ENCODE results near the gene ARHGEF37.

The ARHGEF37 gene

DNA sequence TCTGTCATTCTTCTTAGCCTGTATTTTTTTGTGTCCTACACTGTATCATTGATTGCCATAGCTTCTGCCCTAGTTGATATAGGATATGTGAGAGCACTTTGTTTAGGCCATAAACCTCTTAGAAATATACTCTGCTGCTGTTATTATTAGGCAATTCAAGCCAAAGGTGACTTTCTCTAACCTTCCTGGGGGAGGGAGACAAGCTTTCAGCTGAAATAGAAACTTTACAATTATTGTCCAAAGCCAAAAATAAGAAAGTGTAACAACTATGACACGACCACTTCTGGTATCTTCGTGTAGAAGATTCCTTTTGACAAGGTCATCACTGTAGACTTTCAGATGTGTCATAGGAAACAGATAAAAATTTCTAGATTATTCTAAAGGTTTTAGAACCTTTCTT, 17.8 kb upstream of the ARHGEF37 start:
- in situ Hi-C loops (cut with HindIII; ENCODE audit: low sequenced_read_pairs), result loop anchor here (5.0 kb wide), 1 partner anchor 196 kb away; no protein-coding TSS in a partner anchor

GRCh38 chr5:149564542-149565140, 16.7 kb upstream of the ARHGEF37 start:
- in situ Hi-C loops (cut with HindIII; ENCODE audit: low sequenced_read_pairs), result loop anchor here (5.0 kb wide), 1 partner anchor 197 kb away; no protein-coding TSS in a partner anchor

DNA sequence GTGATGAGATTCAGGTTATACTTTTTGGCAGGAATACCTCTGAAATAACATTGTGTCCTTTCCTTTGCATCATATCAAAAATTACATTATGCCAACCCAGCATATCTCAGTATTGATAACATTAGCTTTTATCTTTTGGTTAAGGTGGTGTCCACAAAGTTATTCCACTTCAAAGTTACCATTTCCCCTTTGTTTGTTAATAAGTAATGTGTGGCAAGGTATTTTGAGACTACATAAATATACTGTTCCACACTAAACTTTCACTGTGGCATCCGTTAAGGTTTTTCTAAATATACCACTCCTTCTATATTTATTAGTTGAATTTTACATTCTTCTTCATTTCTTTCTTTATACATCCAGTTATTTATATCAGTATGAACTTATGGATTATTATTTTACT, 14.1 kb upstream of the ARHGEF37 start:
- in situ Hi-C loops (cut with HindIII; ENCODE audit: low sequenced_read_pairs), result no loop called here

GRCh38 chr5:149572170-149572569, 9.1 kb upstream of the ARHGEF37 start:
- in situ Hi-C loops (cut with HindIII; ENCODE audit: low sequenced_read_pairs), result no loop called here

DNA sequence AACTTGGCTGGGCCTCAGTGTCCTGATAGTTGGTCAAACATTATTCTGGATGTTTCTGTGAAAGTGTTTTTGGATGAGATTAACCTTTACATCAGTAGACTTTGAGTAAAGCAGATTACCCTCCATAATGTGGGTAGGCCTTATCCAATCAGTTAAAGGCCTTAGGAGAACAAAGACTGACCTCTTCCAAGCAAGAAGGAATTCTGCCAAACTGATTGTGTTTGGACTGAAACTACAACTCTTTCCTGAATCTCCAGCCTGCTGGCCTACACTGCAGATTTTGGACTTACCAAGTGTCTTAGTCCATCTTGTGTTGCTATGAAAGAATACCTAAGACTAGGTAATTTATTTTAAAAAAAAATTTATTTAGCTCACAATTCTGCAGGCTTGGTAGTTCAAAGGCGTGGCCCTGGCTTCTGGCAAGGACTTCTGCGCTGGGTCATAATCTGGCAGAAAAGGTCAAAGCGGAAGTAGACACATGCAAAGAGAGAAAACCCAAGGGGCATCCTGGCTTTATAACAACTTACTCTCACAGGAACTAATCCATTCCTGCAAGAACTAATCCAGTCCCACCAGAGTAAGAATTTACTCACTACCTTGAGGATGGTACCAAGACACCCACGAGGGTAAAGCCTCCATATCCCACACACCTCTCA, 8.6 kb upstream of the ARHGEF37 start:
- in situ Hi-C loops (cut with HindIII; ENCODE audit: low sequenced_read_pairs), result no loop called here

DNA sequence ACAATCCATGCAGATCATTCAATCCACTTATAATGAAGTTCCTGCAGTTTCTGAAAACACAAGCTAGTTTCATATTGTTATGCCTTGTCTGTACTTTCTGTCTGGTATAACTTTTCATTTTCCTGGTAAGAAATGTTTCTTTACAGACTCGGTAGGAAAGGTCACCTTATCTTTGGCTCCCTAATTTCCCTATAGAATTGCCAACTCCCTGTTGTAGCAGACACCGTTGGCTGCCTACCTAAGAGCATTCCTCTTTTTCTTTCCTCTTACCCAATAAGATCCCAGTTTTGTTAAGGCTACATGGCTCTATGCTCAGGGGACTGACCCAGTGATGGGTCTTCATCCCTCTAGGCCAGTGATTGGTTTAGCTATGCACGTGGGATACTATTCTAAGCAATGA, 6.2 kb upstream of the ARHGEF37 start:
- in situ Hi-C loops (cut with HindIII; ENCODE audit: low sequenced_read_pairs), result no loop called here

GRCh38 chr5:149576021-149576420, 5.3 kb upstream of the ARHGEF37 start:
- in situ Hi-C loops (cut with HindIII; ENCODE audit: low sequenced_read_pairs), result no loop called here

- in situ Hi-C loops (cut with HindIII; ENCODE audit: low sequenced_read_pairs), result no loop called here
Measured at GRCh38 chr5:149578896-149579295, 2.4 kb upstream of the ARHGEF37 start.

GRCh38 chr5:149580808-149581191, 498 bp upstream of the ARHGEF37 start:
- in situ Hi-C loops (cut with HindIII; ENCODE audit: low sequenced_read_pairs), result no loop called here

DNA sequence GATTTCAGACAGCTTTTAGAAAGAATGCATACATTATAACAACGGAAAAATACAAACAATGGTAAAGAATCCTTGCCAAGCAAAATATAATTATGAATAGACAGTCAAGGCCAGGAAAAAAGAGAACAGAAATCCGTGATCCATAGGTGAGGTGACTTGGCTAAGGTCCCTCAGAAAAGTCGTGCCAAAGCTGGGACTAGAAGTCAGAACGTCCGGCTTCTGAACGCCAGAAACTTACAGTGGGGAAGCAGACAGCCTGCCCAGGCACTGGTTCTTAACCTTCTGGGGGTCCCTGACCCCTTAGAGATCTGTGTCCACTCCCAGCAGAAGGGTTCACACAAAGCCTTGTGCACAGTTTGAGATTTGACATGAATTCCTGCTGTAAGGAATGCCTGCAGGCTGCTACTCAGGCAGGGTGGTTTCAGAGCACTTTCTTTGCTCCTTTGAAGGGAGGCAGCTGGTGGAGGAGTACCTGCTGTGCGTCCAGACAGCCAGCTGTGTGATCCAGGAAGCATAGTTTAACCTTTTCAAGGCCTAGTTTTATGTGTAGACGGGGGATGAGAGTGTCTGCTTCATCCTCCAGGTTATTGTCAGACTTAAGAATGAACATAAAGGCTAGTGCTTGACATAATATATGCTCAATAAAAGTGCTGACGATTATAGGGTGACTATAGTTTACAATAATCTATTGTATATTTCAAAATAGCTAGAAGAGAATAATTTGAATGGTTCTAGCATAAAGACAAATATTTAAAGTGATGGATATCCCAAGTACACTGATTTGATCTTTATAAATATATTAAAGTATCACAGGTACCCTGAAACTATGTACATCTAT, 852 bp downstream of the ARHGEF37 start:
- in situ Hi-C loops (cut with HindIII; ENCODE audit: low sequenced_read_pairs), result no loop called here

DNA sequence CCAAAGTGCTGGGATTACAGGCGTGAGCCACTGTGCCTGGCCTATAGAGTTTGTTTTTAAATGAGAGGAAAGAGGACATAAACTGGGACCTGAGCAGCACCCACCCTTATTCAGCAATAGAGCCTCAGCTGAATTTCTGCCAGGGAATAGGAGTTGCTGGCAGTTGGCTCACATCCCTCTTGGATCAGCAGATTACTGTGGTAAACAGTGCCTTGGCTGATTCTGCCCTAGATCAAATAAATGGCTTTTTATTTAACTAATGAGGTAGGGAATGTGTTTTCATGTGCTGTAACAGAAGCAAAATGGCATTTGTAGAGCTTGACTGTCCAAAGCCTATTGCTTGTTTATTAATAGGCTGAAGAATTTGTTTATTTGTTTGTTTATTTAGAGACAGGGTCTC, 2.1 kb downstream of the ARHGEF37 start:
- in situ Hi-C loops (cut with HindIII; ENCODE audit: low sequenced_read_pairs), result no loop called here

- in situ Hi-C loops (cut with HindIII; ENCODE audit: low sequenced_read_pairs), result no loop called here
Measured at GRCh38 chr5:149584121-149584520, 2.8 kb downstream of the ARHGEF37 start.

DNA sequence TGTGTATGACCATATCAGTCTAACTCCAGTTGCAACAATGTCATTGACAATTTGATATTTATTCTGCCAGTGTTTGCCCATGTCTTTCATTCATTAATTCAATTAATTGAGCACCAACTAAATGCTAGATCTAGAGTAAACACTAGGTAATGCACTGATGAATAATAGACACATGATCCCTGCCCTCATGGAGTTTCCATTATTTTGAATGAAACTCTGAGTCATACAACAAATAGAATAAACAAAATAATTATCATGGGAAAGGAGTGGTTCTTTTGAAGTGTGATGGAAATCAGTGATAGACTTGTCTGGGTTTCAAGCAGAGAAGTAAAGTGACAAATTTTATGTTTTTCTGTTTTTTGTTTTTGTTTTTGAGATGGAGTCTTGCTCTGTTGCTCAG, 4.6 kb downstream of the ARHGEF37 start:
- in situ Hi-C loops (cut with HindIII; ENCODE audit: low sequenced_read_pairs), result no loop called here

DNA sequence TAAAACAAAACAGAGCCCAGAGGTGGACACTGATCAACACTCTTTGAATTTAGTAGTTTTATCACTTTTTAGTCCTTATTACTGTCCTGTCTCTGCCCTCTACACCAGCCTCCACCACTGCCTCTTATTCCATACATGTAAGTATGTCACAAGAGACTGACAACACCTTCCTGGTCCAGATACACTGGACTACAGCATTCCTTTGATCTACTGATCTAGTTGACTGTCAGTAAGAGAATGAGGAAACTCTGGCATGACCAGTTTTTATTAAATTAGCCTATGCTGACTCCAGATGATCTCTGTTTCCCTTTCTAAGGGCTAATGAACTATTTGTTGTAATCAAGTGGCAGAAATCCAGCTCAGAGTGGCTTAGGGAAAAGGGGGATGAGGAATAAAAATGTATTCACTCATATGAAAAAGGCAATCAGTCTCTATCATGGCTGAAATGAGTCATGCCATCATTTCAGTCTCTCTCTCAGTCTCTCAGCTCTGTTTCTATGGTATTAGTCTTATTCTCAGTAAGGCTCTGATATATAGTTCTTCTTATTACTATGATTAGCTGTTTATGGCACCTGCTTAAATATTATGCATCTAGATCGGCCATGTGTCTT, 5.5 kb downstream of the ARHGEF37 start:
- in situ Hi-C loops (cut with HindIII; ENCODE audit: low sequenced_read_pairs), result no loop called here

GRCh38 chr5:149588936-149589335, 7.6 kb downstream of the ARHGEF37 start:
- in situ Hi-C loops (cut with HindIII; ENCODE audit: low sequenced_read_pairs), result no loop called here

GRCh38 chr5:149593370-149593769, 12.1 kb downstream of the ARHGEF37 start:
- in situ Hi-C loops (cut with HindIII; ENCODE audit: low sequenced_read_pairs), result no loop called here

DNA sequence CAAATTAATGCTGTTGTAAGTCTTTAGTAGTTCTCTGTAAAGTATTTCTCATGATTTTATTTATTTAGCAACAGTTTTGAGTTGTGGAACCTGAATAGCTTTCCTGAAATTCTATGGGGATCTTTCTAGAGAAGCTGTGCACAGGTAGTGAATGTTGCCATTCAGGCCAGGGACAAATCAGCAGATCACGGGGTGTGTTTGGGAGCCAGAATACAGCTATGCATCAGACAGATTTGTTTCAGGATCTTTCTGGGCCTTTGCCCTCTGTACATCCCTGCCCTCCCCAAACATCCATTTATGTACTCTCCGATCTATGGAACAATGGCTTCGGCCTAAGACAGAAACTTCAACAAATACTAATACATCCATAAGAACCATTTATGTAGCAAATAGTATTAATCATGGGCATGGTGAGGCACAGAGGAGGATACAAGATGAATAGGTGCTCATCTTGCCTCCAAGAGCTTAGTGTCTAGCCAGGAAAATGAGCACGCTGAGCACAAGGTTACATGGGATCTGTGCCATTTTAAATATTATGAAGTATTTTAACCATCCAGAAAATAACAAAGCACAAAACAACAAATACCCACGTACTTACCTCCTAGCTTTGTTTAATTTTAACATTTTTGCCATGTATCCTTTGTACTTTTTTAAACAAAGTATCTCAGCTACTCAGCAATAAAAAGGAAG, 13.1 kb downstream of the ARHGEF37 start:
- in situ Hi-C loops (cut with HindIII; ENCODE audit: low sequenced_read_pairs), result no loop called here

- in situ Hi-C loops (cut with HindIII; ENCODE audit: low sequenced_read_pairs), result loop anchor here (5.0 kb wide), 1 partner anchor 53 kb away; no protein-coding TSS in a partner anchor
Measured at GRCh38 chr5:149595105-149595504, 13.8 kb downstream of the ARHGEF37 start.

DNA sequence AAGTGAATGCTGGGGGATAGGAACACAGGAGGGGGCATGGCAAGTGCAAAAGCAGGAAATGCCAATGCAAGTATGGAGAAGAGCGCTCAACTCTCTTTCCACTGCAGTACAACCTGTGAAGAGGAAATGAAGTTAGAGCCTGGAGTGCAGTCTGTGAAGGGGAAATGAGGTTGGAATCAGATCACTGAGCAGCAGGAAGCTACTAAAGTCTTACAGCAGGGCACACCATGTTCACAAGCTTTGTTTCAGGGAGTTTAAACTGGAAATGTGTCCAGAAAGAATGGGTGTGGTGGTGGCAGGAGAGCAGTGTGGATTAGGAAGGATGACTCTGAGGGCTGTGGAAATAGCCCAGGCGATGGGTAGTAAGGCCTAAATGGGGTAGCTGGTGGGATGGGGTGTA, 15.4 kb downstream of the ARHGEF37 start:
- in situ Hi-C loops (cut with HindIII; ENCODE audit: low sequenced_read_pairs), result loop anchor here (5.0 kb wide), 1 partner anchor 54 kb away; no protein-coding TSS in a partner anchor

DNA sequence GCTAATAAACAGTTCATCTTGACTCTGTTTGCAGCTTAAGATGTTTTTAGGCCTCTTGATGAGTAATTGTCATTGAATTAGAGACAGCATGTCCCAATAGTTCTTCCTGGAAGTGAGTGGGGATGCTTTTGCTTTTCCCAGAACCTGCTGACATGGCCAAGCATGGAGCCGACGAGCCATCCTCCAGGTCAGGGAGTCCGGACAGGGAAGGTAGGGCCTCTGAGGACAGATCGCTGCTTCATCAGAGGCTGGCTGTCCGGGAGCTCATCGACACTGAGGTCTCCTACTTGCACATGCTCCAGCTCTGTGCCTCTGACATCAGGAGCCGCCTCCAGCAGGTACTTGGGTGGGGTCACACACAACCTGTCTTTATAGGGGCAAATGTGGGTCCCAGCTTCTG, 16.3 kb downstream of the ARHGEF37 start:
- in situ Hi-C loops (cut with HindIII; ENCODE audit: low sequenced_read_pairs), result loop anchor here (5.0 kb wide), 1 partner anchor 55 kb away; no protein-coding TSS in a partner anchor

GRCh38 chr5:149598234-149598633, 16.9 kb downstream of the ARHGEF37 start:
- in situ Hi-C loops (cut with HindIII; ENCODE audit: low sequenced_read_pairs), result loop anchor here (5.0 kb wide), 1 partner anchor 56 kb away; no protein-coding TSS in a partner anchor
